Measurements from ENCODE around the gene NRTN. TPM values are rescaled to one million over a fixed set of nuclear protein-coding genes. Genes with fewer than 3 reads are reported as not detected.

The NRTN gene
- total and polyA plus RNA-seq, 12 donors: 4.5 to 26.8 (median 8.9) TPM

- DNase-seq: peak in 2 of 7 donors; percentile 32 to 48
- 82 to 91% (median 87%) methylated on average over 12 to 30 of the region's 30 CpGs for WGBS, 4 donors
- H3K36me3 ChIP-seq (replicated peaks in 1 of 2): no peaks in the 10 kb centered on the region
- TF ChIP-seq, protein P1, sequence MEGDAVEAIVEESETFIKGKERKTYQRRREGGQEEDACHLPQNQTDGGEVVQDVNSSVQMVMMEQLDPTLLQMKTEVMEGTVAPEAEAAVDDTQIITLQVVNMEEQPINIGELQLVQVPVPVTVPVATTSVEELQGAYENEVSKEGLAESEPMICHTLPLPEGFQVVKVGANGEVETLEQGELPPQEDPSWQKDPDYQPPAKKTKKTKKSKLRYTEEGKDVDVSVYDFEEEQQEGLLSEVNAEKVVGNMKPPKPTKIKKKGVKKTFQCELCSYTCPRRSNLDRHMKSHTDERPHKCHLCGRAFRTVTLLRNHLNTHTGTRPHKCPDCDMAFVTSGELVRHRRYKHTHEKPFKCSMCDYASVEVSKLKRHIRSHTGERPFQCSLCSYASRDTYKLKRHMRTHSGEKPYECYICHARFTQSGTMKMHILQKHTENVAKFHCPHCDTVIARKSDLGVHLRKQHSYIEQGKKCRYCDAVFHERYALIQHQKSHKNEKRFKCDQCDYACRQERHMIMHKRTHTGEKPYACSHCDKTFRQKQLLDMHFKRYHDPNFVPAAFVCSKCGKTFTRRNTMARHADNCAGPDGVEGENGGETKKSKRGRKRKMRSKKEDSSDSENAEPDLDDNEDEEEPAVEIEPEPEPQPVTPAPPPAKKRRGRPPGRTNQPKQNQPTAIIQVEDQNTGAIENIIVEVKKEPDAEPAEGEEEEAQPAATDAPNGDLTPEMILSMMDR (IDR thresholded peaks at IDR 0.05): peak in 2 of 6 experiments; percentile 11 to 18
- no peak for TF ChIP-seq POLR2A (IDR thresholded peaks at IDR 0.05)
- intact Hi-C loops (cut with DNase I): no loop called here
- H3K9me3 ChIP-seq (replicated peaks in 1 of 3): no peaks in the 10 kb centered on the region
- peaks cover 8 to 13% of the 10 kb centered on the region in 2 donors for H3K4me1 ChIP-seq (replicated peaks in 1 of 2)
- H3K27ac ChIP-seq: no peak overlapping the region
- H3K27me3 ChIP-seq: no peaks in the 10 kb centered on the region
- H3K4me3 ChIP-seq: no peak overlapping the region
Observed at GRCh38 chr19:5823579-5824281, 18.9 kb downstream of the NRTN start.

DNA sequence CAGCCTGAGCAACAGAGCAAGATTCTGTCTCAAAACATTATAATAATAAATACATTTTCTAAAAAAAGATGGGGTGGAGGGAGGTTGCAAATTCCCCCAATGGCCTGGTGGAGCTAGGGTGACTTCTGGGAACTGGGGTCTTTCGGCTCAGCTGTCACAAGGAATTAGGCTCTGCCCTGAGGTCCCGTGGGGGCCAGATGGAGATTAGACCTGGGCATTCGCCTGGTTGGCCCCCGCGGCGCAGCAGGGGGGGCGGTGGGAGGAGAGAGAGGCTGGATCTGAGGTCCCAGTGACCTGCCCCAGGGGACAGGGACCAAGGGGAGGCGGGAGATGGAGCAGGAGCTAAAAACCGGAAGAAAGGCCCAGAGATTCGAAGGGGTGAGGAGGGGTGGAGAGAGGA is 19.9 kb downstream of the NRTN start:
- TF ChIP-seq, protein P1 (IDR thresholded peaks at IDR 0.05): no peak
- no peak for TF ChIP-seq POLR2A (IDR thresholded peaks at IDR 0.05)

DNA sequence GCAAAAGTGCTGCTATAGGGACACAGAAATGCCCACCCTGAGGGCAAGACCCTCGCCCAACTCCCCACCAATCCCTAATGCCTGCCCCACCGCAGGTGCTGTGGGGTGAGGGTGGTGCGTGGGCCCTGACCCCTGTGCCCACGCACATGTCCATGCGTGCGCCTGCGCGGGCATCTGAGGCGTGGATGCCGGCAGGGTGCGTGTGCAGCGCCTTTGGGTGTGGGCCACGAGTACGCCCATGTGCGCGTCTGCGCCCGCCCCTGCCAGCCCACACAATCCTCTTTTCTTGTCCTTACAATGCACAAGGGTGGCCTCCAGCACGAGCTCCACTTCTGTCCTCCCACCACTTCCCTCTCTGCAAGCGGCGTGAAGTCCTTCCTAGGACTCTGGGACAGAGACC is 20.3 kb downstream of the NRTN start:
- DNase-seq: no peak
- intact Hi-C loops (cut with DNase I): no loop called here
- H3K4me1 ChIP-seq (replicated peaks in 1 of 2): peaks cover 14 to 18% of the 10 kb centered on the region in 2 donors
- no peaks in the 10 kb centered on the region for H3K27me3 ChIP-seq
- no peaks in the 10 kb centered on the region for H3K9me3 ChIP-seq (replicated peaks in 1 of 3)
- 93 to 95% (median 94%) methylated on average over 9 to 21 of the region's 21 CpGs for WGBS, 4 donors
- no peak overlapping the region for H3K27ac ChIP-seq
- no peaks in the 10 kb centered on the region for H3K36me3 ChIP-seq (replicated peaks in 1 of 2)
- no peak overlapping the region for H3K4me3 ChIP-seq
- no peak for TF ChIP-seq POLR2A (IDR thresholded peaks at IDR 0.05)
- TF ChIP-seq, protein P1 (IDR thresholded peaks at IDR 0.05): no peak

More for the DNA sequence above, 19.9 kb downstream of the NRTN start:
- peaks cover 14 to 18% of the 10 kb centered on the region in 2 donors for H3K4me1 ChIP-seq (replicated peaks in 1 of 2)
- no peaks in the 10 kb centered on the region for H3K27me3 ChIP-seq
- no peaks in the 10 kb centered on the region for H3K9me3 ChIP-seq (replicated peaks in 1 of 3)
- no peak overlapping the region for H3K27ac ChIP-seq
- H3K36me3 ChIP-seq (replicated peaks in 1 of 2): no peaks in the 10 kb centered on the region
- intact Hi-C loops (cut with DNase I): no loop called here
- 87 to 93% (median 90%) methylated on average over 10 of the region's 10 CpGs for WGBS, 4 donors
- no peak overlapping the region for H3K4me3 ChIP-seq
- no peak for DNase-seq

- DNase-seq: peak; percentile 83 to 95 (median 93)
- Histone ChIP-seq H3K4me1 (replicated peaks in 1 of 2) (peaks cover 14 to 18% of the 10 kb centered on the region in 2 donors), H3K4me3 (peak overlapping the region in 1 of 4 donors; percentile 56), H3K9me3 (replicated peaks in 1 of 3) (no peaks in the 10 kb centered on the region), H3K27ac (peak overlapping the region; percentile 4 to 90 (median 70)), H3K36me3 (replicated peaks in 1 of 2) (no peaks in the 10 kb centered on the region), H3K27me3 (no peaks in the 10 kb centered on the region)
- WGBS, 4 donors: 10 to 21% (median 11%) methylated on average over 8 to 24 of the region's 24 CpGs
- no peak for TF ChIP-seq POLR2A (IDR thresholded peaks at IDR 0.05)
- TF ChIP-seq, protein P1 (IDR thresholded peaks at IDR 0.05): peak in 3 of 6 experiments; percentile 31
- intact Hi-C loops (cut with DNase I): no loop called here
Observed at GRCh38 chr19:5826531-5827341, 21.9 kb downstream of the NRTN start.

Data from adrenal gland (tissue), 12 donors.